ENCODE results near the gene OR5M3.

Gene OR5M3

DNA sequence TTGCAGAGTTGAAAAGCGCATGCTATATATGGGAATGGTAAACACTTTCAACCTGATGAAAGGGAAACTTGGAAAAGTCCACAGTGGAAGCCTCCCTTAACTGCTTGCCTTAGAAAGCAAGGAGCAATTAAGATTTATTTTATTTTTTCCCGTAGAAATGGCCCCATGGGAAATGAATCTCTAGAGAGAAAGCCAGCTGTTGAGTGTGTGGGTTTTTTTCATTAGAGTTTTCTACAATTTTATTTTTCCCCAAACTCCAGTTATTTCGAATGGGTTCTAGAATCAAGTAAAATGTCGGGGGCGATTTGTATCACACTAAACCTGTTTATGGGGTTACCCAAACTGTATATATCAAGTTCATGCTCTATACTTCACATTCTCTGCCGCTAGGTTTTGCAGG lies at the start of gene OR5M3:
Gene OR5M3, minus strand, starts transcription at position 101 of the 400 bp plus-strand sequence. CDS start 2,855 bp downstream, outside the sequence.
- no peak for DNase-seq

DNA sequence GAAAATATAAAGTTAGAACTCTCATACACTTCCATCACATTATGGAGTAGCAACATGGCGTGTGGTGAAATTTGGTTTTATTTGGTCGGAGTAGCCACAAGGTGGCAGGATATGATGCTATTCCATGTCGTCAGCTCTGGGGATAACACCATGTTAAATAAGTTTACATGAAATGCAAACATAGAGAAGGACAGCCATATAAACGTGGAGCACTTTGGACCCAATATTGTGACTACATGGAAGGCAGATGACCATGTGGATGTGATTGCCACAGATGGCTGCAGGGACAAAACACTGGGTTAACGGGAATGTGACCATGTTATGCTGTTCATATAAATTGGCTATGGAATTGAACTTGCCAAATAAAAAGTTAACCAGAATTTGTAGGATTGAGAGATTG lies 48.9 kb upstream of the OR5M3 start:
- no peak for DNase-seq

DNA sequence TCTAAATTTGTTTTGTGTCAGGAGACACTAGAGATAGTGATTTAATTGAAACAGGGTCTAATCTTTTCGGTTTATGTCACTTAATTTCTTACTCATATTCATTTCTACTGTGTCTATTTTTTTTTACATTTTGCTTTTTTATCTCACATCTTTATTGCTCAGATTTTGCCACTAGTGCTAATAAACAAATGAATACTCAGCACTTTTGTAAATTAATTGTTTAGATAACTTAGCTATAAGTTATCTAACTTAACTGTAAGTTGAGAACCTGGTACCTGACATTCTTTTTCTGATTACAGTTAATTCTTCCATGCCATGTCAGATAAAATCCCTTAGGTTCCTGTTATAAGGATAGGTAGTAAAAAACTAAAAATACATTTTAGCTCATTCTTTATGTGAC lies 40.1 kb upstream of the OR5M3 start:
- no peak for DNase-seq

DNA sequence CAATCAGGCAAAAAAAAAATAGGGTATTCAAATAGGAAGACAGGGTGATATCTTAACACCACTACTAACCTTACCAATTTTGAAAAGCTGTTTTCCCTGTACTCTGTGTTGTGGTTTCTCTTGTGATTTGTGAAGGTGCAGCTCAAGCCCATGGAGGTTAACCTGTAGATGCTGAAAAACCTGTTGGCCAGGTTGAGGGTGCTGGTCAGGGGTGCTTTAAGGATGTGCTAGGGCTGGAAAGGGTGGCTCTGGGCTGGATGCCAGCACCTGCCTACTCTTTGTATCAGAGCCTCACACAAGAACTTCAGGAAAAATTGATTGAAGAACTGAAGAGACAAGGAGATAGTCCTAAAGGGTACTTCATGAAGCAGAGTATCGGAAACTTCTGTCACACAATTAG lies 36.3 kb upstream of the OR5M3 start:
- no peak for DNase-seq

DNA sequence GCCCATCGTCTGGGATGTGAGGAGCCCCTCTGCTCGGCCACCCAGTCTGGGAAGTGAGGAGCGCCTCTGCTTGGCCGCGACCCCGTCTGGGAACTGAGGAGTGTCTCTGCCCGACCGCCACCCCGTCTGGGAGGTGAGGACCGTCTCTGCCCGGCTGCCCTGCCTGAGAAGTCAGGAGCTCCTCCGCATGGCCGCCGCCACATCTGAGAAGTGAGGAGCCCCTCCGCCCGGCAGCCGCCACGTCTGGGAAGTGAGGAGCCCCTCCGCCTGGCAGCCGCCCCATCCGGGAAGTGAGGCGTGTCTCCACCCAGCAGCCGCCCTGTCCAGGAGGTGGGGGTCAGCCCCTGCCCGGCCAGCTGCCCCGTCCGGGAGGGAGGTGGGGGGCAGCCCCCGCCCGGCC lies 23.9 kb upstream of the OR5M3 start:
- DNase-seq, result no peak

DNA sequence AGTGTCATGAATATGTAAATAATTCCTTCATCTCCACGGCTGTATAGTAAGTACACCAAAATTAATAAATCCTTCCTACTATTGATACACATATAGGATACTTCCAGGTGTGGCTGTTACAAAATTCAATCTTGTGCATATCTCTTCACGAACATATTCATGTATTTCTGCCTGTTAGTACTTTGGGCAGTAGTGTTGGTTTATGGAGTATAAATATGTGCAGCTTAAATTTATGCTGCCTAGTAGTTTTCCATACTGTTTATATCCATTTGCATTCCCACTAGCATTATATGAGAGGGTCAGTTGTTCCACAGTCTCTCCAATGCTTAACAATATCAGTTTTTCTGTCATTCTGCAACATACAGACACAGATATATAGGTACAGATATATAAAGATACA lies 22.0 kb upstream of the OR5M3 start:
- DNase-seq, result no peak

- DNase-seq, result no peak
Measured at GRCh38 chr11:56491270-56491669, 18.1 kb upstream of the OR5M3 start, which contains the start of gene OR5M8. Gene OR5M8, minus strand, starts transcription at chr11:56491370. Its CDS starts 0 bp downstream, at chr11:56491370.

GRCh38 chr11:56486801-56487200 lies 13.6 kb upstream of the OR5M3 start:
- DNase-seq, result no peak

DNA sequence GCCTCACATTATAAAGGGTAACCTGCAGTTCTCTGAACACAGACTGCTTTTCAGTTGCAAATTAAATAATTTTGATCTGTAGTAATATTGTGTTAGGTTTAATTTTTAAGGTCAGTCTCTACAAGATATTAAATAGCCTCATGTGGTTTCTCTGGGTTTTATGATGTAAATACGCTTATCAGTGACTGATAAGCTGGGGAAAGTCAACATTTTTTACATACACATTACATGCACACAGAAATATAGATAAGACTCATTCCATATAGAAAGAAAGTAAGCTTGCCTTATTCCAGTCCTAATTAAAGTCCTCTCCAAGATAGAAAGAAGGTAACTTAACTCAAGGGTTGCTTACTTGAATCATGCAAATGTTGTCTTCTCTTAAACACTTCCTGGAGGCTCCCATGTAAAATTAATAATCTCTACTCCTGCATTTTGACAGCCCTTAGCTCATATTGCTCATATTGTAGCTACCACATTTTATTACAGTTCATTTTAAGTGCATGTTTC lies 1.6 kb upstream of the OR5M3 start:
- no peak for DNase-seq

GRCh38 chr11:56457076-56457475 lies 16.1 kb downstream of the OR5M3 start:
- no peak for DNase-seq

DNA sequence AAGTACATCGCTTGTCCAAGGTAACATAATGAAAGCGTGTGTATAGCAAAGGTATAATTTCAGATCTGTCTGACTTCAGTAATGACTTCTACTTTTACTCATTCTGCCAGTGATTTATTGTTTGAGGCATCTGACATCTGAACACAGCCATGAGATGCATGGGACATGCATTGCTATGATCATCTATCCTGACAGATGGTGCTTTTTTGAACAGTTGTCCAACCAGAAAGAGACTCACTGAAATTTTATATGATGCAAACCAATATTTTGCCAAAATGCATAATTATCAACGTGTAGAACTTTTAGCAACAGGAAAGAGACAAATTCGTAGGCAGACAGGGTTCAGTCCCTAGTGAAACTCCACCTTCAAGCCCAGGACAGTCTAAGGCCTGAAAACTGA lies 19.6 kb downstream of the OR5M3 start:
- DNase-seq, result no peak
